ENCODE results near the gene MACROD2. TPM values are rescaled to one million over a fixed set of nuclear protein-coding genes. Genes with fewer than 3 reads are reported as not detected.

Gene MACROD2
- total RNA-seq, 2 donors from 2014 or later, result 8.3 to 21.8 TPM

DNA sequence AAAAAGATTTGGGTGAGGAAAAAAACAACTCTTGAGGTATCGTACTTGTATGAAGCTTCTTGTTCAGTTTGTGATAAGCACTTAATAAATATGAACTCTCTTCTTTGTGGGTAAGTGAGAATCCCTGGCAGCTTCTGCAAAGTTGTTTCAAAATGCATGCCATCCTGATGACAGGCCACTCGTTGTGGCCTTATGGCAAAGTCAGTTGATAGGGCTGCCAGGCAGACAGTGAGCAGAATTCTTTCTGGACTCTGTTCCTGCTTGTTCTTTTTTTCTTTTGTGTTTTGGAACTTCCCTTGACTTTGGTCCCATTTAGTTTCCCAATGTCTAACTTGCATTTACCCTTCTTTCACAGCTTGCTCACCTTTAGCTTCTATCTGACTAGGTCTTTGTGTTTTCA is 1325.6 kb downstream of the MACROD2 start:
- intact Hi-C loops (cut with DNase I), result no loop called here
- ATAC-seq, result no peak

GRCh38 chr20:15327123-15327522 is 1331.8 kb downstream of the MACROD2 start:
- DNase-seq (no peak), ATAC-seq (no peak)
- H3K4me3 ChIP-seq, result no peak overlapping the region
- TF ChIP-seq CTCF (IDR thresholded peaks at IDR 0.05) (no peak), POLR2A (IDR thresholded peaks at IDR 0.05) (no peak)
- no peaks in the 10 kb centered on the region for H3K9me3 ChIP-seq
- intact Hi-C loops (cut with DNase I), result no loop called here
- H3K4me1 ChIP-seq, result no peaks in the 10 kb centered on the region
- no peaks in the 10 kb centered on the region for H3K27me3 ChIP-seq
- 88 to 89% methylated on average over 4 of the region's 4 CpGs for WGBS, 2 donors
- no peaks in the 10 kb centered on the region for H3K36me3 ChIP-seq (replicated peaks in 1 of 2; ENCODE audit: insufficient read depth in 1 of 2, low read depth in 2 of 2)
- H3K27ac ChIP-seq, result no peak overlapping the region

More for the DNA sequence above, 1325.6 kb downstream of the MACROD2 start:
- DNase-seq, result no peak
- Histone ChIP-seq H3K4me1 (no peaks in the 10 kb centered on the region), H3K4me3 (no peak overlapping the region), H3K9me3 (no peaks in the 10 kb centered on the region), H3K27ac (no peak overlapping the region), H3K36me3 (replicated peaks in 1 of 2; ENCODE audit: insufficient read depth in 1 of 2, low read depth in 2 of 2) (no peaks in the 10 kb centered on the region), H3K27me3 (no peaks in the 10 kb centered on the region)
- 52 to 65% methylated on average over 2 of the region's 2 CpGs for WGBS, 2 donors
- no peak for TF ChIP-seq CTCF (IDR thresholded peaks at IDR 0.05)
- TF ChIP-seq POLR2A (IDR thresholded peaks at IDR 0.05), result no peak

DNA sequence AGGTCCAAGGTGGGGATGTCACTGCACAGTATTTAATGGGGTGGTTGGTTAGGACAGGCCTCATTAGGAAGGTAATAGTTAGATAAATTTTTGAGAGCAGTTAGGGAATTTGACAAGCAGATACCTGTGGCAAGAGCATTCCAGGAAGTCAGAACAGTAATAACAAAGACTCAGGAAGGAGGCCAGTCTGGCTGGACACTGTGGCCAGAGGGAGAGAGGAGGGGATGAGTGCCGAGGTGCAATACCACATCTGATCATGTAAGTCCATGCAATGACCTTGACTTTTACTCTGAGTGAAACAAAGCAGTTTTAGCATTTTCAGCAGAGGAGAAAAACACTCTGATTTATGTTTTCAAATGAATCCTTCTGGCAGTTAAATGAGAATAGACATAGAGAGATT is 1332.8 kb downstream of the MACROD2 start:
- TF ChIP-seq CTCF (IDR thresholded peaks at IDR 0.05) (no peak), POLR2A (IDR thresholded peaks at IDR 0.05) (no peak)
- intact Hi-C loops (cut with DNase I), result no loop called here
- H3K36me3 ChIP-seq (replicated peaks in 1 of 2; ENCODE audit: insufficient read depth in 1 of 2, low read depth in 2 of 2), result no peaks in the 10 kb centered on the region
- no peaks in the 10 kb centered on the region for H3K4me1 ChIP-seq
- no peak for DNase-seq
- no peak for ATAC-seq
- H3K9me3 ChIP-seq, result no peaks in the 10 kb centered on the region
- H3K27ac ChIP-seq, result no peak overlapping the region
- WGBS, 2 donors, result 24 to 29% methylated on average over 1 of the region's 1 CpG
- no peaks in the 10 kb centered on the region for H3K27me3 ChIP-seq
- H3K4me3 ChIP-seq, result no peak overlapping the region

DNA sequence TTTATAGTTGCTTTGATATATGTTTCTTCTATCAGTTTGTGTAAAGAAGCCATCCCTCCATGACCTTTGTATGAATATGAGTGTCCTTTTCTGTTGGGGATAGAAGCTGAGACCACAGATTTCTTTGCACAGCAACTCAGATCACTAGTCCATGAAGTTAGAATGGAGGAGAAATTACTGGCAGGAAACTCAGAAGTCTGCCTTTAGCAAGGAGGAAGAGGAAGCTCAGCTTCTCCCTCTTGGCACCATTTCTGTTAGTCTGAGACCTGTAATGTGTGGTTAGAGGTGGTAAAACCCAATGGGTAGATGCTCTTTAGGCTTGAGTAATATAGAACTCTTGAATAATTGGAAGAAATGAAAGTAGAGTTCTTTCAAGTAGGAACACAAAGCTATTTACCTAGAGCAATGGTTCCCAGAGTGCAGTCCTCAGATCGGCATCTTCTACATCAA is 1337.4 kb downstream of the MACROD2 start:
- TF ChIP-seq CTCF (IDR thresholded peaks at IDR 0.05) (no peak), POLR2A (IDR thresholded peaks at IDR 0.05) (no peak)
- H3K4me1 ChIP-seq, result no peaks in the 10 kb centered on the region
- 96 to 100% methylated on average over 1 of the region's 1 CpG for WGBS, 2 donors
- no peaks in the 10 kb centered on the region for H3K27me3 ChIP-seq
- intact Hi-C loops (cut with DNase I), result no loop called here
- H3K4me3 ChIP-seq, result no peak overlapping the region
- H3K36me3 ChIP-seq (replicated peaks in 1 of 2; ENCODE audit: insufficient read depth in 1 of 2, low read depth in 2 of 2), result no peaks in the 10 kb centered on the region
- ATAC-seq (no peak), DNase-seq (no peak)
- H3K9me3 ChIP-seq, result no peaks in the 10 kb centered on the region
- no peak overlapping the region for H3K27ac ChIP-seq

GRCh38 chr20:15333170-15333569 is 1337.9 kb downstream of the MACROD2 start:
- ATAC-seq, result no peak
- intact Hi-C loops (cut with DNase I), result no loop called here

More at GRCh38 chr20:15333170-15333569, 1337.9 kb downstream of the MACROD2 start:
- Histone ChIP-seq H3K4me3 (no peak overlapping the region), H3K36me3 (replicated peaks in 1 of 2; ENCODE audit: insufficient read depth in 1 of 2, low read depth in 2 of 2) (no peaks in the 10 kb centered on the region), H3K4me1 (no peaks in the 10 kb centered on the region), H3K27ac (no peak overlapping the region), H3K9me3 (no peaks in the 10 kb centered on the region), H3K27me3 (no peaks in the 10 kb centered on the region)
- no peak for TF ChIP-seq CTCF (IDR thresholded peaks at IDR 0.05)
- WGBS, 2 donors, result 79 to 87% methylated on average over 4 of the region's 4 CpGs
- DNase-seq, result no peak

Data from body of pancreas (tissue), 4 donors.